ENCODE data around the gene MTMR2. TPM values are rescaled to one million over a fixed set of nuclear protein-coding genes. Genes with fewer than 3 reads are reported as not detected.

The MTMR2 gene
- total and polyA plus RNA-seq, 2 experiments from 2014 or later = 26.6 to 52.6 TPM

GRCh38 chr11:95892492-95892891, 31.4 kb downstream of the MTMR2 start:
- no peaks in the 10 kb centered on the region for H3K9me2 ChIP-seq (ENCODE audit: insufficient read depth)
- H2AFZ ChIP-seq = no peak overlapping the region
- H3K36me3 ChIP-seq (ENCODE audit: insufficient read depth) = no peaks in the 10 kb centered on the region
- H3K9me3 Mint-ChIP-seq = no peaks in the 10 kb centered on the region
- no peaks in the 10 kb centered on the region for H3K36me3 Mint-ChIP-seq (ENCODE audit: low read depth)
- H3K27ac Mint-ChIP-seq = no peak overlapping the region
- no peaks in the 10 kb centered on the region for H3F3A ChIP-seq (replicated peaks; ENCODE audit: low read depth)
- H3K27me3 ChIP-seq (ENCODE audit: insufficient read depth) = no peaks in the 10 kb centered on the region
- ATAC-seq = peak; percentile 39
- H3K4me3 Mint-ChIP-seq = no peak overlapping the region
- H3K4me2 ChIP-seq = no peak overlapping the region
- DNase-seq (ENCODE audit: low spot score) = peak; percentile 27
- 0 out of 2 replicates have a peak, but pooled peaks cover 2% of the 10 kb centered on the region for H3K4me1 ChIP-seq (ENCODE audit: insufficient read depth)
- no peaks in the 10 kb centered on the region for H3K27me3 Mint-ChIP-seq (ENCODE audit: insufficient read depth, low read depth, poor library complexity)
- no peak overlapping the region for H3K27ac ChIP-seq (ENCODE audit: low read depth)
- TF ChIP-seq POLR2AphosphoS5 (IDR thresholded peaks at IDR 0.05; ENCODE audit: low read depth) (no peak), STAT1 (IDR thresholded peaks at IDR 0.05; ENCODE audit: unreplicated experiment) (no peak)
- no peak overlapping the region for H3K4me3 ChIP-seq
- H4K20me1 ChIP-seq (replicated peaks; ENCODE audit: insufficient read depth) = peaks cover 3% of the 10 kb centered on the region
- H3K79me2 ChIP-seq (replicated peaks; ENCODE audit: insufficient read depth) = peaks cover 30% of the 10 kb centered on the region
- peaks cover 8% of the 10 kb centered on the region; the same call in 2 of the 3 replicates for H3K4me1 Mint-ChIP-seq

DNA sequence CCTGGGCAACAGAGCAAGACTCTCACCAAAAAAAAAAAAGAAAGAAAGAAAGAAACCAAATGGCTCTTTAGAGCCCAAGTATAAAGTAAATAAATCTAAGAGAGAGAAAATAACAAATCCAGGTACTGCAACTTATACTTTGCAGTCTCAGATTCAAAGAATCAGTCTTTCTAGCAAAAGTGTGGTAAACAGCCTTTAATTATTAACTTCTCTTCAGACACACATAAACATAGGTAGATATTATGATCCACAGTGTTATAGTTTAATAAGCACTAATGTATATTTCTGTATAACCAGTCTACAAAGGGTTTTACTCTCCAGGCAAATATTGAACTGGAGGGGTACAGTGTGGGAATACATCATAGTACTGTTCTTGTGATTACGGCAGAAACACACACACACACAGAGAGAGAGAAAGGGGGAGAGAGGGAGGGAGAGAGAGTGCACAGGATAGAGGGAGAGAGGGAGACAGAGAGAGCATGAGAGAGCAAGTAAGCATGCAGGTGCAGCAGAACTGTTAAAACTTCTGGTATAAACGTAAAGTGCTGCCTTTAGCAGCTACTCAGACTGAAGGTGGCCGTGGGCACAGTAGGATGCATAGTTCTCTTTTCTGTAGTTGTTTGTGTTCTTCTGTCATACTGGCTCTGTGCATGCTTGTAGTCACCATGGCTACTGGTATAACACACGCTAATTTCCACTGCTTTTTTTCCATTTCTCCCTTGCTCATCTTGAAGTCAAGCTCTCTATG, 32.3 kb downstream of the MTMR2 start:
- Histone ChIP-seq H3K27me3 (ENCODE audit: insufficient read depth) (no peaks in the 10 kb centered on the region), H3K27ac (ENCODE audit: low read depth) (no peak overlapping the region), H3F3A (replicated peaks; ENCODE audit: low read depth) (no peaks in the 10 kb centered on the region), H3K36me3 (ENCODE audit: insufficient read depth) (peaks cover 4% of the 10 kb centered on the region; the same call in 1 of the 2 replicates), H3K9me2 (ENCODE audit: insufficient read depth) (no peaks in the 10 kb centered on the region), H4K20me1 (replicated peaks; ENCODE audit: insufficient read depth) (peaks cover 3% of the 10 kb centered on the region), H2AFZ (no peak overlapping the region), H3K4me1 (ENCODE audit: insufficient read depth) (0 out of 2 replicates have a peak, but pooled peaks cover 2% of the 10 kb centered on the region), H3K4me3 (no peak overlapping the region), H3K79me2 (replicated peaks; ENCODE audit: insufficient read depth) (peaks cover 30% of the 10 kb centered on the region), H3K4me2 (no peak overlapping the region)
- H3K36me3 Mint-ChIP-seq (ENCODE audit: low read depth) = no peaks in the 10 kb centered on the region
- no peaks in the 10 kb centered on the region for H3K9me3 Mint-ChIP-seq
- ATAC-seq (peak; percentile 62), DNase-seq (ENCODE audit: low spot score) (no peak)
- H3K4me1 Mint-ChIP-seq = peaks cover 8% of the 10 kb centered on the region; the same call in 2 of the 3 replicates
- H3K27ac Mint-ChIP-seq = no peak overlapping the region
- H3K27me3 Mint-ChIP-seq (ENCODE audit: insufficient read depth, low read depth, poor library complexity) = no peaks in the 10 kb centered on the region
- no peak overlapping the region for H3K4me3 Mint-ChIP-seq
- TF ChIP-seq ETS1 (IDR thresholded peaks at IDR 0.05) (no peak), STAT1 (IDR thresholded peaks at IDR 0.05; ENCODE audit: unreplicated experiment) (no peak), EZH2 (IDR thresholded peaks at IDR 0.05; ENCODE audit: low read depth, unreplicated experiment) (no peak), EZH2phosphoT487 (IDR thresholded peaks at IDR 0.05; ENCODE audit: unreplicated experiment) (no peak), POLR2AphosphoS5 (IDR thresholded peaks at IDR 0.05; ENCODE audit: low read depth) (no peak), CREB1 (CRISPR knock-in tag; IDR thresholded peaks at IDR 0.05; ENCODE audit: low read depth) (no peak), NANOG (IDR thresholded peaks at IDR 0.05; ENCODE audit: borderline replicate concordance) (no peak)
- TF ChIP-seq, protein P1, sequence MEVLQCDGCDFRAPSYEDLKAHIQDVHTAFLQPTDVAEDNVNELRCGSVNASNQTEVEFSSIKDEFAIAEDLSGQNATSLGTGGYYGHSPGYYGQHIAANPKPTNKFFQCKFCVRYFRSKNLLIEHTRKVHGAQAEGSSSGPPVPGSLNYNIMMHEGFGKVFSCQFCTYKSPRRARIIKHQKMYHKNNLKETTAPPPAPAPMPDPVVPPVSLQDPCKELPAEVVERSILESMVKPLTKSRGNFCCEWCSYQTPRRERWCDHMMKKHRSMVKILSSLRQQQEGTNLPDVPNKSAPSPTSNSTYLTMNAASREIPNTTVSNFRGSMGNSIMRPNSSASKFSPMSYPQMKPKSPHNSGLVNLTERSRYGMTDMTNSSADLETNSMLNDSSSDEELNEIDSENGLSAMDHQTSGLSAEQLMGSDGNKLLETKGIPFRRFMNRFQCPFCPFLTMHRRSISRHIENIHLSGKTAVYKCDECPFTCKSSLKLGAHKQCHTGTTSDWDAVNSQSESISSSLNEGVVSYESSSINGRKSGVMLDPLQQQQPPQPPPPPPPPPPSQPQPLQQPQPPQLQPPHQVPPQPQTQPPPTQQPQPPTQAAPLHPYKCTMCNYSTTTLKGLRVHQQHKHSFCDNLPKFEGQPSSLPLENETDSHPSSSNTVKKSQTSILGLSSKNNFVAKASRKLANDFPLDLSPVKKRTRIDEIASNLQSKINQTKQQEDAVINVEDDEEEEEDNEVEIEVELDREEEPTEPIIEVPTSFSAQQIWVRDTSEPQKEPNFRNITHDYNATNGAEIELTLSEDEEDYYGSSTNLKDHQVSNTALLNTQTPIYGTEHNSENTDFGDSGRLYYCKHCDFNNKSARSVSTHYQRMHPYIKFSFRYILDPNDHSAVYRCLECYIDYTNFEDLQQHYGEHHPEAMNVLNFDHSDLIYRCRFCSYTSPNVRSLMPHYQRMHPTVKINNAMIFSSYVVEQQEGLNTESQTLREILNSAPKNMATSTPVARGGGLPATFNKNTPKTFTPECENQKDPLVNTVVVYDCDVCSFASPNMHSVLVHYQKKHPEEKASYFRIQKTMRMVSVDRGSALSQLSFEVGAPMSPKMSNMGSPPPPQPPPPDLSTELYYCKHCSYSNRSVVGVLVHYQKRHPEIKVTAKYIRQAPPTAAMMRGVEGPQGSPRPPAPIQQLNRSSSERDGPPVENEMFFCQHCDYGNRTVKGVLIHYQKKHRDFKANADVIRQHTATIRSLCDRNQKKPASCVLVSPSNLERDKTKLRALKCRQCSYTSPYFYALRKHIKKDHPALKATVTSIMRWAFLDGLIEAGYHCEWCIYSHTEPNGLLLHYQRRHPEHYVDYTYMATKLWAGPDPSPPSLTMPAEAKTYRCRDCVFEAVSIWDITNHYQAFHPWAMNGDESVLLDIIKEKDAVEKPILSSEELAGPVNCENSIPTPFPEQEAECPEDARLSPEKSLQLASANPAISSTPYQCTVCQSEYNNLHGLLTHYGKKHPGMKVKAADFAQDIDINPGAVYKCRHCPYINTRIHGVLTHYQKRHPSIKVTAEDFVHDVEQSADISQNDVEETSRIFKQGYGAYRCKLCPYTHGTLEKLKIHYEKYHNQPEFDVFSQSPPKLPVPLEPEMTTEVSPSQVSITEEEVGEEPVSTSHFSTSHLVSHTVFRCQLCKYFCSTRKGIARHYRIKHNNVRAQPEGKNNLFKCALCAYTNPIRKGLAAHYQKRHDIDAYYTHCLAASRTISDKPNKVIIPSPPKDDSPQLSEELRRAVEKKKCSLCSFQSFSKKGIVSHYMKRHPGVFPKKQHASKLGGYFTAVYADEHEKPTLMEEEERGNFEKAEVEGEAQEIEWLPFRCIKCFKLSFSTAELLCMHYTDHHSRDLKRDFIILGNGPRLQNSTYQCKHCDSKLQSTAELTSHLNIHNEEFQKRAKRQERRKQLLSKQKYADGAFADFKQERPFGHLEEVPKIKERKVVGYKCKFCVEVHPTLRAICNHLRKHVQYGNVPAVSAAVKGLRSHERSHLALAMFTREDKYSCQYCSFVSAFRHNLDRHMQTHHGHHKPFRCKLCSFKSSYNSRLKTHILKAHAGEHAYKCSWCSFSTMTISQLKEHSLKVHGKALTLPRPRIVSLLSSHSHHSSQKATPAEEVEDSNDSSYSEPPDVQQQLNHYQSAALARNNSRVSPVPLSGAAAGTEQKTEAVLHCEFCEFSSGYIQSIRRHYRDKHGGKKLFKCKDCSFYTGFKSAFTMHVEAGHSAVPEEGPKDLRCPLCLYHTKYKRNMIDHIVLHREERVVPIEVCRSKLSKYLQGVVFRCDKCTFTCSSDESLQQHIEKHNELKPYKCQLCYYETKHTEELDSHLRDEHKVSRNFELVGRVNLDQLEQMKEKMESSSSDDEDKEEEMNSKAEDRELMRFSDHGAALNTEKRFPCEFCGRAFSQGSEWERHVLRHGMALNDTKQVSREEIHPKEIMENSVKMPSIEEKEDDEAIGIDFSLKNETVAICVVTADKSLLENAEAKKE (CRISPR knock-in tag; IDR thresholded peaks at IDR 0.05) = no peak
- TF ChIP-seq, protein P2, sequence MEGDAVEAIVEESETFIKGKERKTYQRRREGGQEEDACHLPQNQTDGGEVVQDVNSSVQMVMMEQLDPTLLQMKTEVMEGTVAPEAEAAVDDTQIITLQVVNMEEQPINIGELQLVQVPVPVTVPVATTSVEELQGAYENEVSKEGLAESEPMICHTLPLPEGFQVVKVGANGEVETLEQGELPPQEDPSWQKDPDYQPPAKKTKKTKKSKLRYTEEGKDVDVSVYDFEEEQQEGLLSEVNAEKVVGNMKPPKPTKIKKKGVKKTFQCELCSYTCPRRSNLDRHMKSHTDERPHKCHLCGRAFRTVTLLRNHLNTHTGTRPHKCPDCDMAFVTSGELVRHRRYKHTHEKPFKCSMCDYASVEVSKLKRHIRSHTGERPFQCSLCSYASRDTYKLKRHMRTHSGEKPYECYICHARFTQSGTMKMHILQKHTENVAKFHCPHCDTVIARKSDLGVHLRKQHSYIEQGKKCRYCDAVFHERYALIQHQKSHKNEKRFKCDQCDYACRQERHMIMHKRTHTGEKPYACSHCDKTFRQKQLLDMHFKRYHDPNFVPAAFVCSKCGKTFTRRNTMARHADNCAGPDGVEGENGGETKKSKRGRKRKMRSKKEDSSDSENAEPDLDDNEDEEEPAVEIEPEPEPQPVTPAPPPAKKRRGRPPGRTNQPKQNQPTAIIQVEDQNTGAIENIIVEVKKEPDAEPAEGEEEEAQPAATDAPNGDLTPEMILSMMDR (conservative IDR thresholded peaks at IDR 0.05; ENCODE audit: low read depth in 2 of 2) = no peak

Measured in GM23338 (cell line).